GM12864 (cell line): Measurements from ENCODE around the gene HOXB8.

ENCODE experiments used
- DNase-seq: peaks from one replicate; pipeline ENCODE4 v3.0.0-alpha.2; 2011; ENCODE audit warnings: low read depth
- H3K4me3 ChIP-seq: 2 replicates; pipeline ENCODE4 v1.5.1; 2011; ENCODE audit warnings: mild to moderate bottlenecking, low read depth, low read length, control low read depth
- TF ChIP-seq, protein P1 (sequence below): IDR thresholded peaks from 2 replicates; pipeline ENCODE4 v1.5.1; 2011; ENCODE audit warnings: low read depth, mild to moderate bottlenecking, moderate library complexity, low read length, control low read depth, inconsistent platforms; ENCODE audit errors: missing control alignments

HOXB8 gene

GRCh38 chr17:48592057-48592514 is 23.0 kb downstream of the HOXB8 start:
- TF ChIP-seq, protein P1, sequence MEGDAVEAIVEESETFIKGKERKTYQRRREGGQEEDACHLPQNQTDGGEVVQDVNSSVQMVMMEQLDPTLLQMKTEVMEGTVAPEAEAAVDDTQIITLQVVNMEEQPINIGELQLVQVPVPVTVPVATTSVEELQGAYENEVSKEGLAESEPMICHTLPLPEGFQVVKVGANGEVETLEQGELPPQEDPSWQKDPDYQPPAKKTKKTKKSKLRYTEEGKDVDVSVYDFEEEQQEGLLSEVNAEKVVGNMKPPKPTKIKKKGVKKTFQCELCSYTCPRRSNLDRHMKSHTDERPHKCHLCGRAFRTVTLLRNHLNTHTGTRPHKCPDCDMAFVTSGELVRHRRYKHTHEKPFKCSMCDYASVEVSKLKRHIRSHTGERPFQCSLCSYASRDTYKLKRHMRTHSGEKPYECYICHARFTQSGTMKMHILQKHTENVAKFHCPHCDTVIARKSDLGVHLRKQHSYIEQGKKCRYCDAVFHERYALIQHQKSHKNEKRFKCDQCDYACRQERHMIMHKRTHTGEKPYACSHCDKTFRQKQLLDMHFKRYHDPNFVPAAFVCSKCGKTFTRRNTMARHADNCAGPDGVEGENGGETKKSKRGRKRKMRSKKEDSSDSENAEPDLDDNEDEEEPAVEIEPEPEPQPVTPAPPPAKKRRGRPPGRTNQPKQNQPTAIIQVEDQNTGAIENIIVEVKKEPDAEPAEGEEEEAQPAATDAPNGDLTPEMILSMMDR = no peak
- no peak for DNase-seq
- H3K4me3 ChIP-seq = no peak overlapping the region

GRCh38 chr17:48591255-48592056 is 23.6 kb downstream of the HOXB8 start:
- no peak for DNase-seq
- no peak overlapping the region for H3K4me3 ChIP-seq

DNA sequence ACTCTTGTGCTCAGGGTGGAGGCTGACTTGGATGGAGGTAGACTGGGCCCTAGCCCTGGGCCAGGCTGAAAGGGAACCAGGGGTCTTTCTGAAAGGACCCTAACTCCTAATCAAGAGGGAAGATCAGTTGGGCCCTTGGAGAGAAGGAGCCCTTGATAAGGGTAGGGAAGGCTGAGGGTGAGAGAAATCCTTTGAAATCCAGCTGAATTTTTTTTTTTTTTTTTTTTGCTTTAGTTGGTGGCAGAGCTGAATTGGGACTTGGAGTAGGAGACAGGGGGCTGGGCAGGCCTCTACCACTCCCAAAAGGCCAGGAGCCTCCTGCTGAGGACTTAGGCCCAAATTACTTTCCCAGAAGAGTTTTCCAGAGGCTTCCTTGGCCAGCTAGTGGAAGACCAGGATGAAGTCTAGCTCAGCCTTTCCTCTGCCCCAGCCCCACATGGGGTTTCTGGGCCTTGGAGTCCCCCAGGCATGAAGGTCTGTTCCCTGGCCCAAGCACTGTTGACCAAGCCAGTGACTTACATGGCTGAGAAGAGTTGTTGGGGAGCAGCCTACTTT is 24.4 kb downstream of the HOXB8 start:
- DNase-seq = no peak
- H3K4me3 ChIP-seq = no peak overlapping the region
- TF ChIP-seq, protein P1 = no peak

More at GRCh38 chr17:48591255-48592056, 23.6 kb downstream of the HOXB8 start:
- TF ChIP-seq, protein P1 = no peak

GRCh38 chr17:48589831-48590606 is 25.1 kb downstream of the HOXB8 start, which contains the start of gene HOXB3:
Gene HOXB3 (minus strand): TSS chr17:48590241. CDS start chr17:48552474, 37,767 bp downstream.
- TF ChIP-seq, protein P1 = no peak
- no peak within 1 kb of the TSS for H3K4me3 ChIP-seq
- no peak for DNase-seq

GRCh38 chr17:48589060-48589830 is 25.8 kb downstream of the HOXB8 start:
- H3K4me3 ChIP-seq = no peak overlapping the region
- DNase-seq = no peak
- TF ChIP-seq, protein P1 = no peak

- no peak for DNase-seq
- TF ChIP-seq, protein P1 = no peak
Observed at GRCh38 chr17:48588528-48588927, 26.6 kb downstream of the HOXB8 start.

More at GRCh38 chr17:48588528-48588927, 26.6 kb downstream of the HOXB8 start:
- H3K4me3 ChIP-seq = no peak overlapping the region
